Measurements from ENCODE around the gene HPS1. TPM values are rescaled to one million over a fixed set of nuclear protein-coding genes. Genes with fewer than 3 reads are reported as not detected.

The HPS1 gene
- total RNA-seq, 1 experiment from 2014 or later = 146 TPM

GRCh38 chr10:98422182-98422581, 24.6 kb downstream of the HPS1 start:
- no TSS peak for BruUV-seq (replicated peaks)
- no peaks in the 10 kb centered on the region for H3K27me3 ChIP-seq (ENCODE audit: control insufficient read depth, insufficient read depth, low read length)
- H3K4me1 ChIP-seq (ENCODE audit: control insufficient read depth, insufficient read depth, low read length) = no peaks in the 10 kb centered on the region
- TF ChIP-seq CTCF (IDR thresholded peaks at IDR 0.05) (no peak), REST (IDR thresholded peaks at IDR 0.05; ENCODE audit: insufficient read depth in 1 of 2, low read depth in 2 of 2, low read length in 1 of 2) (no peak), POLR2AphosphoS5 (IDR thresholded peaks at IDR 0.05; ENCODE audit: low read depth, low read length) (no peak), TCF7L2 (IDR thresholded peaks at IDR 0.05; ENCODE audit: low read depth, low read length) (no peak), SIN3A (IDR thresholded peaks at IDR 0.05; ENCODE audit: borderline replicate concordance, insufficient read depth, low read depth, low read length) (no peak)
- H3K9me3 ChIP-seq (ENCODE audit: control insufficient read depth, insufficient read depth, low read depth, low read length) = no peaks in the 10 kb centered on the region
- H3K36me3 ChIP-seq (ENCODE audit: control insufficient read depth, insufficient read depth, low read length) = no peaks in the 10 kb centered on the region; the same call in none of the 2 replicates
- CTCF ChIA-PET = interaction anchor here (1.1 kb wide), 1 partner anchor 45 kb away, joined by 4 read pairs; no protein-coding TSS in a partner anchor
- intact Hi-C loops (cut with micrococcal nuclease; ENCODE audit: unreplicated experiment) (no loop called here), in situ Hi-C loops (cut with HindIII; ENCODE audit: low pct_unique_long_range_greater_than_20kb, low sequenced_read_pairs) (no loop called here)
- H3K4me3 ChIP-seq (ENCODE audit: low read depth in 2 of 2, low read length in 2 of 2) = no peak overlapping the region
- no peak overlapping the region for H3K27ac ChIP-seq (ENCODE audit: low read length)
- DNase-seq (ENCODE audit: low read depth, low spot score) = no peak
- POLR2A ChIA-PET = no interaction called here
- ATAC-seq = no peak

GRCh38 chr10:98420786-98421185, 25.9 kb downstream of the HPS1 start:
- POLR2A ChIA-PET = no interaction called here
- CTCF ChIA-PET = no interaction called here
- H3K36me3 ChIP-seq (ENCODE audit: control insufficient read depth, insufficient read depth, low read length) = no peaks in the 10 kb centered on the region; the same call in none of the 2 replicates
- no TSS peak for BruUV-seq (replicated peaks)
- no peak overlapping the region for H3K4me3 ChIP-seq (ENCODE audit: low read depth in 2 of 2, low read length in 2 of 2)
- intact Hi-C loops (cut with micrococcal nuclease; ENCODE audit: unreplicated experiment) = no loop called here
- DNase-seq (ENCODE audit: low read depth, low spot score) = no peak
- H3K4me1 ChIP-seq (ENCODE audit: control insufficient read depth, insufficient read depth, low read length) = peaks cover 6% of the 10 kb centered on the region
- in situ Hi-C loops (cut with HindIII; ENCODE audit: low pct_unique_long_range_greater_than_20kb, low sequenced_read_pairs) = no loop called here
- no peak for ATAC-seq
- no peak overlapping the region for H3K27ac ChIP-seq (ENCODE audit: low read length)
- TF ChIP-seq TCF7L2 (IDR thresholded peaks at IDR 0.05; ENCODE audit: low read depth, low read length) = no peak
- no peak for TF ChIP-seq REST (IDR thresholded peaks at IDR 0.05; ENCODE audit: insufficient read depth in 1 of 2, low read depth in 2 of 2, low read length in 1 of 2)
- no peak for TF ChIP-seq POLR2AphosphoS5 (IDR thresholded peaks at IDR 0.05; ENCODE audit: low read depth, low read length)
- no peak for TF ChIP-seq SIN3A (IDR thresholded peaks at IDR 0.05; ENCODE audit: borderline replicate concordance, insufficient read depth, low read depth, low read length)
- TF ChIP-seq CTCF (IDR thresholded peaks at IDR 0.05) = no peak
- H3K9me3 ChIP-seq (ENCODE audit: control insufficient read depth, insufficient read depth, low read depth, low read length) = no peaks in the 10 kb centered on the region
- H3K27me3 ChIP-seq (ENCODE audit: control insufficient read depth, insufficient read depth, low read length) = no peaks in the 10 kb centered on the region

Measured in Panc1 (cell line).